22Rv1 (cell line): ENCODE data around the gene SNX9.

Experiments used
- H3K27ac ChIP-seq: fragments of 450-650 bp; 2 replicates; pipeline ENCODE4 v1.5.1; 2017
- ZFX ChIP-seq: fragments of 450-650 bp; IDR thresholded peaks from 2 replicates; pipeline ENCODE4 v1.6.1; 2017; ENCODE audit warnings: antibody characterized with exemption, borderline replicate concordance
- TF ChIP-seq, protein P1 (sequence below): fragments of 450-650 bp; IDR thresholded peaks from 2 replicates; pipeline ENCODE4 v1.5.1; 2017; ENCODE audit warnings: mild to moderate bottlenecking

The SNX9 gene

DNA sequence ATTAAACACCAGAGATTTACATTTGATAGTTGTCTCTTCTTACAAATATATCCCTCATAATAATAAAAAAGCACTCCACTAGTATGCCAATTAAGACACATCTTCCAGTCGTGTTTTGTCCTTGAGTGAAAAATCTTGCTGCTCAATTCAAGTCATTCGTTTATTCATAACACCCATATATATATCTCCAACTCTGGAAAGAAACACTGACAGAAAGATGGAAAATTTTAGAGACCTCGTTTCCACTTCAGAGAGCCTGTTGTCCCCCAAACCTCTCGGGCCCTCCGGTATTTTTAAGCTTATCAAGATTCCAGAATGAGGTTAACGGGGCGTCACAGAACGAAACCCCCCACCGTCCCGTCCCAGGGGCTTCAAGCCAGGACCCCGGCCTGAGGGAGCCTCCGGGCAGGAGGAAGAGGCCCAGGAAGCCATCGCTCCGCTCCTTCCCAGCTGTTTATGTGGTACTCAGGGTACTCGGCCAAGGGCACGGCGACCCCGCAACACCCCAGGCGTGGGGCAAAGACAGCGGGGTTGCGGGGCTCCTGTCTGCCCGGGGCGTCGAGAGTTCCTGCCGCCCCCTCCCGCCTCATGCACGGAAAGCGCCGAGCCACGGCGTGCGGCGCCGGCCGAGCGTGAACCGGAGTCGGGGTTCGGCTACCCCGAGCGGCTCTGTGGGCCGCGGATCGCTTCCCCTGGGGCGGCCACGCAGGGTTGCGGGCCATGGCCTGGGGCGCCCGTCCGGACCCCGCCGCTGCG, 623 bp upstream of the SNX9 start:
- TF ChIP-seq, protein P1, sequence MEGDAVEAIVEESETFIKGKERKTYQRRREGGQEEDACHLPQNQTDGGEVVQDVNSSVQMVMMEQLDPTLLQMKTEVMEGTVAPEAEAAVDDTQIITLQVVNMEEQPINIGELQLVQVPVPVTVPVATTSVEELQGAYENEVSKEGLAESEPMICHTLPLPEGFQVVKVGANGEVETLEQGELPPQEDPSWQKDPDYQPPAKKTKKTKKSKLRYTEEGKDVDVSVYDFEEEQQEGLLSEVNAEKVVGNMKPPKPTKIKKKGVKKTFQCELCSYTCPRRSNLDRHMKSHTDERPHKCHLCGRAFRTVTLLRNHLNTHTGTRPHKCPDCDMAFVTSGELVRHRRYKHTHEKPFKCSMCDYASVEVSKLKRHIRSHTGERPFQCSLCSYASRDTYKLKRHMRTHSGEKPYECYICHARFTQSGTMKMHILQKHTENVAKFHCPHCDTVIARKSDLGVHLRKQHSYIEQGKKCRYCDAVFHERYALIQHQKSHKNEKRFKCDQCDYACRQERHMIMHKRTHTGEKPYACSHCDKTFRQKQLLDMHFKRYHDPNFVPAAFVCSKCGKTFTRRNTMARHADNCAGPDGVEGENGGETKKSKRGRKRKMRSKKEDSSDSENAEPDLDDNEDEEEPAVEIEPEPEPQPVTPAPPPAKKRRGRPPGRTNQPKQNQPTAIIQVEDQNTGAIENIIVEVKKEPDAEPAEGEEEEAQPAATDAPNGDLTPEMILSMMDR, result no peak
- no peak for TF ChIP-seq ZFX
- H3K27ac ChIP-seq, result peak overlapping the region; percentile 77

DNA sequence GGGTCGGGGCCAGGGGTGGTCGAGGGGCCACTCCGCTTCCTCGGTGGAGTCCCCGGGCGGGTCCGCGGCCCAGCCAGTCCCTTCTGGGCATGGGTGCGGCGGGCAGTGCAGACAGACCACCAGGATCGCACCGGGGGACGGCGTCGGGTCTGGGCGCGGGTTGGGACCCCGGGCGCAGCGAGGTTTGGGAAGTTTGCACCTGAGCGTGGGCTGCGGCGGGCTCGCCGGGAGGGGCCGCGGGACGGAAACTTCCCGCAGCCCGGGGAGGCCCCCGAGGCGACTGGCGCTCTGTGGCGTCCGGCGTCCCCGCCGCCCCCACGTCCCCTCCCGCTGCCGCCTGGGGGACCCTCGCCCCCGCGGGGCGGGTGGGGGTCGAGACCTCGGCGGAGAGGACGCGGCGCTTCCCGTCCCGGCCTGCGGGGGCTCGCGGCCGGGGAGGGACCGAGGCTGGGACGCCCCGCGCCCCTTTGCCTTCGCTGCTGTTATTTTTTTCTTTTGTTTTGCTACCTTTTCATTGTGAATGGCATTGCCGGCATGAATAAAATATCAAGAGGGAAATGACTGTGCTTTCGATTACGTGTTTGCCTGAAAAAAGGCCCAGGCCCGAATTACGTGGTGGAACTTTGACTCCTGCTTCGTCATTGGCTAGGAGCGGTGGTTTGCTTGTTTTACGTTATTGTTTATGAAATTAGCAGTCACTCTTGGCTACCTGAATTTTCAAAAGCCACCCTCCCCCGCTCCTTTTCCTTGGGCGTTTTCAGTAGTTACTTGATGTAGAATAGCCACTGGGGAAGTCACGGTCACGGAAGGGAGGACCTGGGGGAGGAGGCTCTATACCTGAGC, 703 bp downstream of the SNX9 start:
- H3K27ac ChIP-seq, result peak overlapping the region; percentile 77
- no peak for TF ChIP-seq ZFX
- TF ChIP-seq, protein P1, result peak; percentile 15; the same call in 1 of the 2 replicates

DNA sequence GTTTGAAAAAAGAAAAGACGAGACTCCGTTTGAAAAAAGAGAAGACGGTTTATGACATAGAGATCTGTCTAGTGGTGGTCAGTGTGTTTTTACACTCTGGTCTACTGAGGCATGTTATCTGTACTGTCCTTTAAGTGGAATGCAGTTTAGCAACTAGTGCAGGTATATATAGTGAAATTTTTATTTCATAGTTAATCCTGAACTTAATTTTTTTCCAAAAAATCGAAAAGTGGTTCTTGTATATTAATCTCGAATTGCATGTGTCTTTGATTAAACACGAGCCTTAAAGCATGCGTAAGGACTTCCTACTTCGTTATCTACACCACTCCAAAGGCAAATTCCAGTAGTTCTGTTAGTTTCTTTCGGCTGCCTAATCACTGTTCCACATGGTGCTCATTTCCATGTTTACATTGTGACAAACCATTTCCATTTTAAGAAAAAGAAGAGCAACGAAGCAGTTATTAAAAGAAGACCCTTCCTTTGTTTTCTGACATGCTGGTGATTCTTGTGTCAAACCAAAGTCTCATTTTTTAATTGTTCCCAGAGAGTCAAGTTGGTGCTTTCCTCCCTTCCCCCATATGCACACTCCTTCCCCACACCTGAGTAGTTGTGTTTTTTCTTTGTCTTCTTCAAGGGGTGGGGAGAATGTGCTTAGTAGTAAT, 2.3 kb downstream of the SNX9 start:
- H3K27ac ChIP-seq, result no peak overlapping the region
- TF ChIP-seq, protein P1, result no peak
- no peak for TF ChIP-seq ZFX

DNA sequence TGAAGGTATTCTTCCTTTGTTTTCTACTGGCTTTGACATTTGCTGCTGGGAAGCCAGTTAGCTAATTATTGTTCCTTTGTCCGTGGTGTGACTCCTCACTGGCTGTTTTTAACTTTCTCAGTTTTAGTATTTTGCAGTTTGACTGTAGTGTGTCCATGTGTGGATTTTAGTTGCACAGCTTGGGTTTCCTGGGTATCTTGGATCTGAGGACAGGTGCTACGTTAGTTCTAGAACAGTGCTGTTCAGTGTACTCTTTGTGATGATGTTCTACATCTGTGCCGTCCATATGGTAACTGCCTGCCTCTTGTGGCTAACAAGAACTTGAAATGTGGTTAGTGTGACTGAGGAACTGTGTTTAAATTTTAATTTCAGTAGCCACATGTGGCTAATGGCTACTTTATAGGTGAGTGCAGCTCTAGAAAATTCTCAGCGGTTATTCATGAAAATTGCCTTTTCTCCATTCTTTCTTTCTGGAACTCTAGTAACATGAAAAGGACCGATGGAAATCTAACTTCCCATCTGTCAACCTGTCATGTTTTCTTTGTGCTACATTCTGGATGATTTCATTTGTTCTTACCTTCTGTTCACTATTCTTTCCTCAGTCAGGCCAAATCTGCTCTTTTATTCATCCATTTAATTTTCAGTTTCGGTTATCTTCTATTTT, 7.4 kb downstream of the SNX9 start:
- no peak for TF ChIP-seq ZFX
- TF ChIP-seq, protein P1, result no peak
- H3K27ac ChIP-seq, result no peak overlapping the region

DNA sequence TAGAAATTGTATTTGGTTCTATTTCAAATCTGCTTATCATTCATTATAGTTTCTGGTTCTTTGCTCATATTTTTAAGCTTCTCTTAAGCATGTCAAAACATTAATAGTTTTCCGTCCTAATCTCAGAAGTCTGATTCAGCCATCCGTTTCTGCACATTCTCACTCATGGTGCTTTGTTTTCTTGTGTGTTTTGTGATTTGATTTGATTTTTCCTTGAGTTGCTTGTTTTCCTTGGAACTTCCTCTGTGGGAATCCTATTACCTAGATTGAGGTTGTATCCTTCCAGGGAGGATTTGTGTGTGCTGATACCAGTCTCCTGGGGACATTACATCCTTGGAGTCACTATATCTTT, 7.9 kb downstream of the SNX9 start:
- TF ChIP-seq, protein P1, result no peak
- no peak for TF ChIP-seq ZFX
- H3K27ac ChIP-seq, result no peak overlapping the region

DNA sequence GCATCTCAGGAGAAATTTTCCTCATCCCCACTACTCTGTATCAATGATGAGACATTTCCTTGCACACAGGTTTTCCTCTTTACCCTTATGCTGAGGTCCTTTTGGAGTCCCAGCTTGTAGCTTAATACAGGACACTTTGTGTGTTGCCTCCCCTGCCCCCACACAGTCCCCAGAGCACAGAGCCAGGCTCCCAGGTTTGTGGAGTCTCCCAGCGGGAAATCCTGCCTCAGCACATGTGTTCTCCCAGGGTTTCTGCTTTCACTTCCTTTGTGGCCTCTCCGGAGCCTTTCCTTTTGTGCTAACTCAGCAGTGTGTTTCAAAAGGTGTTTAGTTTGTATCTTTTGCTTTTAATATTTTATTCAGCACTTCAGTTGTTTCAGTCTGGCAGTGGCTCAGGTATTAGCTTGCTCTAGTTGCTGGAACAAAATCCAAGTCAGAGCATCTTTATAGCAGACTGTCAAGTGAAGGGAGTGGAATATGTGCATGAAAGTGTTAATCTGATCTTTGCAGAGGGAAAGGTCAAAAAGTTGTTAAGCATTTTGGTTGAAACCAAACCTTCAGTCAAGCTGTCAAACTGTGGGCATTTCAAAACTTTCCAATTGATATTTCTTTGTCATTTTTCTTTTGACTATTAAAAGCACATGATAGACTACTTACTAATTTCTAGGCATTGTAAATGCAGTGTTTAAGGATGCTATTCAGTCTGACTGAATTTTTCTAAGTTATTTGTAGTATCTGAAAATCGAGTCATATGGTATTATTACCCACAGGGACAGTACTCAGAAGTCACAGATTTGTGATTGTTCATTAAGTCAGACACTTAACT, 8.6 kb downstream of the SNX9 start:
- H3K27ac ChIP-seq, result no peak overlapping the region
- no peak for TF ChIP-seq ZFX
- TF ChIP-seq, protein P1, result no peak
